HepG2 (cell line): Measurements from ENCODE around the gene TMEM14A. TPM values are rescaled to one million over a fixed set of nuclear protein-coding genes. Genes with fewer than 3 reads are reported as not detected.

Source experiments
- AHR ChIP-seq: IDR thresholded peaks from 2 replicates; pipeline ENCODE4 v1.6.1; 2018; ENCODE audit warnings: missing genetic modification reagents, missing compliant biosample characterization
- FOSL1 ChIP-seq: sonication (generic); formaldehyde crosslinking; IDR thresholded peaks from 2 replicates; pipeline ENCODE4 v1.9.0; 2021; ENCODE audit warnings: missing genetic modification reagents, borderline replicate concordance
- GATA4 ChIP-seq: sonication (generic); IDR thresholded peaks from 2 replicates; pipeline ENCODE4 v1.6.1; 2016; ENCODE audit warnings: antibody characterized with exemption, low read depth, borderline replicate concordance
- MLLT10 ChIP-seq: sonication (generic); formaldehyde crosslinking; IDR thresholded peaks from 2 replicates; pipeline ENCODE4 v1.4.0; 2020; ENCODE audit warnings: missing genetic modification reagents
- NCOR1 ChIP-seq: fragments of 200-600 bp; sonication (generic); IDR thresholded peaks from 2 replicates; pipeline ENCODE4 v1.7.0; 2017; ENCODE audit warnings: antibody characterized with exemption, low read length, borderline replicate concordance
- NPAS2 ChIP-seq: sonication (generic); formaldehyde crosslinking; IDR thresholded peaks from 2 replicates; pipeline ENCODE4 v1.8.0; 2022; ENCODE audit warnings: mild to moderate bottlenecking, missing genetic modification reagents, borderline replicate concordance
- RFX5 ChIP-seq: IDR thresholded peaks from 2 replicates; pipeline ENCODE4 v1.6.1; 2011; ENCODE audit warnings: low read depth, low read length, improper control_type of control experiment
- THYN1 ChIP-seq: sonication (generic); formaldehyde crosslinking; IDR thresholded peaks from 2 replicates; pipeline ENCODE4 v1.8.1; 2023; ENCODE audit warnings: low read depth, mild to moderate bottlenecking, moderate library complexity, missing genetic modification reagents, borderline replicate concordance
- ZC3H13 ChIP-seq: sonication (generic); formaldehyde crosslinking; IDR thresholded peaks from 2 replicates; pipeline ENCODE4 v1.8.1; 2023; ENCODE audit warnings: mild to moderate bottlenecking, missing genetic modification reagents, moderate library complexity
- ZNF235 ChIP-seq: sonication (generic); formaldehyde crosslinking; IDR thresholded peaks from 2 replicates; pipeline ENCODE4 v1.8.1; 2023; ENCODE audit warnings: mild to moderate bottlenecking, missing genetic modification reagents, borderline replicate concordance
- ZNF496 ChIP-seq: sonication (generic); formaldehyde crosslinking; IDR thresholded peaks from 2 replicates; pipeline ENCODE4 v1.8.1; 2023; ENCODE audit warnings: mild to moderate bottlenecking, moderate library complexity, missing genetic modification reagents; ENCODE audit not compliant: insufficient replicate concordance
- ZNF563 ChIP-seq: sonication (generic); formaldehyde crosslinking; IDR thresholded peaks from 2 replicates; pipeline ENCODE4 v1.8.0; 2022; ENCODE audit warnings: mild to moderate bottlenecking, moderate library complexity, missing genetic modification reagents
- ZNF672 ChIP-seq: sonication (generic); formaldehyde crosslinking; IDR thresholded peaks from 2 replicates; pipeline ENCODE4 v1.8.1; 2022; ENCODE audit warnings: missing genetic modification reagents
- polyA plus RNA-seq, 8 experiments: library from polyadenylated mRNA; depleted of rRNA in 3 of 8; stranded (reverse) in 7 of 8; unstranded in 1 of 8; fragments of >200 nt; fragmentation: Illumina TruSeq in 4 of 8; extraction: Trizol in 4 of 8; gene quantifications; 2 replicates each; pipeline versions ENCODE4 v1.2.1 to v1.2.3, GENCODE V29; 2011 to 2016; ENCODE audit warnings: low read depth in 4 of 8, missing spikeins in 1 of 8, mixed read lengths in 1 of 8; ENCODE audit not compliant: insufficient read depth in 1 of 8
- total RNA-seq, 5 experiments: library from RNA; depleted of rRNA; stranded (reverse); fragments of >200 nt; fragmentation: Illumina TruSeq; extraction: Trizol; gene quantifications; 2 replicates each; pipeline ENCODE4 v1.2.3, GENCODE V29; 2016; ENCODE audit warnings: low read depth in 1 of 5
- TF ChIP-seq, protein P1 (sequence below): sonication (generic); formaldehyde crosslinking; IDR thresholded peaks from 2 replicates; pipeline ENCODE4 v1.4.0; 2020; ENCODE audit warnings: mild to moderate bottlenecking, missing genetic modification reagents
- TF ChIP-seq, protein P2 (sequence below): sonication (generic); formaldehyde crosslinking; IDR thresholded peaks from 2 replicates; pipeline ENCODE4 v1.8.0; 2022; ENCODE audit warnings: mild to moderate bottlenecking, missing genetic modification reagents, borderline replicate concordance
- TF ChIP-seq, protein P3 (sequence below), 2 experiments: fragments of 450-650 bp in 1 of 2; sonication (generic) in 1 of 2; formaldehyde crosslinking in 1 of 2; IDR thresholded peaks; 2 replicates each; pipeline versions ENCODE4 v1.6.1 to v1.8.0; 2016 to 2022; ENCODE audit warnings: antibody characterized with exemption in 1 of 2, mild to moderate bottlenecking in 1 of 2, missing genetic modification reagents in 1 of 2

The TMEM14A gene
- total and polyA plus RNA-seq, 2 of the 13 experiments (the other 11 are each of a cell fraction or from before 2014, with no cell fraction given) = 24.6 to 73.7 TPM

DNA sequence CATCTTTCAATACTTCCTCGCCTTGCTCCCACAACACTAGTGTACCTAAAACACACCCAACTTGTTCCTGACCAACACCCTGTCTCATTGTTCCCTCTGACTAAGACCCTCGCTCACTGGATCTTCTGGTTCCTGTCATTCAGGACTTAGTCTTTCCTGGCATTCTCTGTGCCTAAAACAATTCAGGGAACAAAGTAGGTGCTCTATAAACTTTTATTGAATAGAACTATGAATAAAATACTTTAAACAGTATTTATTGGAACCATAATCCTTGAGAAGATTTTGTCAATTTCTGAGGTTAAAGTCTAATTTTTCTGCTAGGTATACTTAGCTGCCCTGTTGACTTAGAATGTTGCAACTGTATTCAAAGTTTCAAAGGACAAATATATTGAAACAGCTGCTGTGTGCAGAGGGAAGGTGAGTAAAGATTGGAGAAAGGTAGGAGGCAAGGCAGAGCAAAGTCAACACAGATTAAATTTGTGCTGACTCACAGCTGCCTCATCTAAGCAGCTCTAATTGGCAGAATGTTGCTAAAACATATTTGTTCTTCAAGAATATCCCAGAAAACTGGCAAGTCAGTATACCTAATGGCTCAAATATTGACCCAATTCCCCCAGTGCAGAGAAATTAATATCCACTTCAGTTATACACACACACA is 54.8 kb downstream of the TMEM14A start (continued):
- TF ChIP-seq, protein P1, sequence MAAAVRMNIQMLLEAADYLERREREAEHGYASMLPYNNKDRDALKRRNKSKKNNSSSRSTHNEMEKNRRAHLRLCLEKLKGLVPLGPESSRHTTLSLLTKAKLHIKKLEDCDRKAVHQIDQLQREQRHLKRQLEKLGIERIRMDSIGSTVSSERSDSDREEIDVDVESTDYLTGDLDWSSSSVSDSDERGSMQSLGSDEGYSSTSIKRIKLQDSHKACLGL = no peak
- peak; percentile 99 for TF ChIP-seq NCOR1
- no peak for TF ChIP-seq ZNF496
- TF ChIP-seq ZC3H13 (CRISPR knock-in tag) = no peak
- no peak; the same call in 1 of the 2 replicates for TF ChIP-seq AHR (CRISPR knock-in tag)
- TF ChIP-seq, protein P2, sequence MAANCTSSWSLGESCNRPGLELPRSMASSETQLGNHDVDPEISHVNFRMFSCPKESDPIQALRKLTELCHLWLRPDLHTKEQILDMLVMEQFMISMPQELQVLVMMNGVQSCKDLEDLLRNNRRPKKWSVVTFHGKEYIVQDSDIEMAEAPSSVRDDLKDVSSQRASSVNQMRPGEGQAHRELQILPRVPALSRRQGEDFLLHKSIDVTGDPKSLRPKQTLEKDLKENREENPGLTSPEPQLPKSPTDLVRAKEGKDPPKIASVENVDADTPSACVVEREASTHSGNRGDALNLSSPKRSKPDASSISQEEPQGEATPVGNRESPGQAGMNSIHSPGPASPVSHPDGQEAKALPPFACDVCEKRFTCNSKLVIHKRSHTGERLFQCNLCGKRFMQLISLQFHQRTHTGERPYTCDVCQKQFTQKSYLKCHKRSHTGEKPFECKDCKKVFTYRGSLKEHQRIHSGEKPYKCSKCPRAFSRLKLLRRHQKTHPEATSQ (CRISPR knock-in tag) = peak; percentile 80; the same call in 1 of the 2 replicates
- no peak for TF ChIP-seq ZNF563 (CRISPR knock-in tag)
- TF ChIP-seq RFX5 = peak; percentile 46; the same call in 1 of the 2 replicates
- TF ChIP-seq ZNF672 = no peak
- peak; percentile 90 for TF ChIP-seq FOSL1 (CRISPR knock-in tag)
- TF ChIP-seq THYN1 (CRISPR knock-in tag) = no peak
- TF ChIP-seq, protein P3, sequence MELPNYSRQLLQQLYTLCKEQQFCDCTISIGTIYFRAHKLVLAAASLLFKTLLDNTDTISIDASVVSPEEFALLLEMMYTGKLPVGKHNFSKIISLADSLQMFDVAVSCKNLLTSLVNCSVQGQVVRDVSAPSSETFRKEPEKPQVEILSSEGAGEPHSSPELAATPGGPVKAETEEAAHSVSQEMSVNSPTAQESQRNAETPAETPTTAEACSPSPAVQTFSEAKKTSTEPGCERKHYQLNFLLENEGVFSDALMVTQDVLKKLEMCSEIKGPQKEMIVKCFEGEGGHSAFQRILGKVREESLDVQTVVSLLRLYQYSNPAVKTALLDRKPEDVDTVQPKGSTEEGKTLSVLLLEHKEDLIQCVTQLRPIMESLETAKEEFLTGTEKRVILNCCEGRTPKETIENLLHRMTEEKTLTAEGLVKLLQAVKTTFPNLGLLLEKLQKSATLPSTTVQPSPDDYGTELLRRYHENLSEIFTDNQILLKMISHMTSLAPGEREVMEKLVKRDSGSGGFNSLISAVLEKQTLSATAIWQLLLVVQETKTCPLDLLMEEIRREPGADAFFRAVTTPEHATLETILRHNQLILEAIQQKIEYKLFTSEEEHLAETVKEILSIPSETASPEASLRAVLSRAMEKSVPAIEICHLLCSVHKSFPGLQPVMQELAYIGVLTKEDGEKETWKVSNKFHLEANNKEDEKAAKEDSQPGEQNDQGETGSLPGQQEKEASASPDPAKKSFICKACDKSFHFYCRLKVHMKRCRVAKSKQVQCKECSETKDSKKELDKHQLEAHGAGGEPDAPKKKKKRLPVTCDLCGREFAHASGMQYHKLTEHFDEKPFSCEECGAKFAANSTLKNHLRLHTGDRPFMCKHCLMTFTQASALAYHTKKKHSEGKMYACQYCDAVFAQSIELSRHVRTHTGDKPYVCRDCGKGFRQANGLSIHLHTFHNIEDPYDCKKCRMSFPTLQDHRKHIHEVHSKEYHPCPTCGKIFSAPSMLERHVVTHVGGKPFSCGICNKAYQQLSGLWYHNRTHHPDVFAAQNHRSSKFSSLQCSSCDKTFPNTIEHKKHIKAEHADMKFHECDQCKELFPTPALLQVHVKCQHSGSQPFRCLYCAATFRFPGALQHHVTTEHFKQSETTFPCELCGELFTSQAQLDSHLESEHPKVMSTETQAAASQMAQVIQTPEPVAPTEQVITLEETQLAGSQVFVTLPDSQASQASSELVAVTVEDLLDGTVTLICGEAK (IDR thresholded peaks at IDR 0.05) = no peak
- TF ChIP-seq, protein P3 (CRISPR knock-in tag; IDR thresholded peaks at IDR 0.05) = no peak; the same call in 1 of the 2 replicates
- no peak for TF ChIP-seq MLLT10
- TF ChIP-seq ZNF235 = 0 out of 2 replicates have a peak, but pooled peaks have one; percentile 38
- no peak for TF ChIP-seq NPAS2 (CRISPR knock-in tag)
- peak; percentile 97 for TF ChIP-seq GATA4
